Measurements from ENCODE around the gene ULK3. TPM values are rescaled to one million over a fixed set of nuclear protein-coding genes. Genes with fewer than 3 reads are reported as not detected.

Gene ULK3
- total RNA-seq, 1 donor from 2014 or later, result 22.4 TPM

GRCh38 chr15:74799856-74800558, 42.9 kb downstream of the ULK3 start:
- DNase-seq (ENCODE audit: low read depth, low spot score), result no peak

GRCh38 chr15:74799255-74799855, 43.6 kb downstream of the ULK3 start:
- DNase-seq (ENCODE audit: low read depth, low spot score), result no peak

GRCh38 chr15:74798388-74799254, 44.3 kb downstream of the ULK3 start:
- DNase-seq (ENCODE audit: low read depth, low spot score), result no peak

GRCh38 chr15:74795966-74796625, 46.9 kb downstream of the ULK3 start:
- DNase-seq (ENCODE audit: low read depth, low spot score), result no peak

GRCh38 chr15:74794970-74795349, 48.0 kb downstream of the ULK3 start:
- no peak for DNase-seq (ENCODE audit: low read depth, low spot score)

DNA sequence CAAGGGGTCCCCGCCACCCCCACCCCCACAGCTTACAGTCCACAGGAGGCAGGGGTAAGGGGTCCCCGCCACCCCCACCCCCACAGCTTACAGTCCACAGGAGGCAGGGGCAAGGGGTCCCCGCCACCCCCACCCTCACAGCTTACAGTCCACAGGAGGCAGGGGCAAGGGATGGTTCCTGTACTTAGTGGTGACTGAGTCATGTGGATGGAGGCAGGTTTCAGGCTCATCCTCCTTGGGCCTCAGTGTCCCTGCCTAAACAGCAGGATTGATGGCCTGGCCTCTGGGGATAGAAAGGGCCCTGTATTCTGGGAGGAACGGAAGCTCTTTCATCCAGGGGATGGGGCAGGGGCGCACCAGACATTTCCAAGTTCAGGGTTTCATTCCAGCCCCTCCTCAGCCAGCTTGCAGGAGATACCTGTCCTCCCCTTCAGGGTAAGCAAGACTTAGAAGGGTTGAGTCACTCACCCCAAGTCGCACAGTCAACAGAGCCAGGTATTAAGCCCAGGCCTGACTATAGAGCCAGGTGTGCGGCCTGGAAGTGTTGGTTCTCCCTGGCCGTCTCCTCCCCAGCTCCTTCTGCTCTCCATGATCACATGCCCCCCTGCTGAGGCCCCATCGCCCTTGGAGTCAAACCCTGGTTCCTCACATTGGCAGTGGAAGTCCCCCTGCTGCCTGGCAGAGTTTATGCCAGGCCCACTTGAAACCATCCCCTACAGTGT, 48.5 kb downstream of the ULK3 start:
- DNase-seq (ENCODE audit: low read depth, low spot score), result no peak

DNA sequence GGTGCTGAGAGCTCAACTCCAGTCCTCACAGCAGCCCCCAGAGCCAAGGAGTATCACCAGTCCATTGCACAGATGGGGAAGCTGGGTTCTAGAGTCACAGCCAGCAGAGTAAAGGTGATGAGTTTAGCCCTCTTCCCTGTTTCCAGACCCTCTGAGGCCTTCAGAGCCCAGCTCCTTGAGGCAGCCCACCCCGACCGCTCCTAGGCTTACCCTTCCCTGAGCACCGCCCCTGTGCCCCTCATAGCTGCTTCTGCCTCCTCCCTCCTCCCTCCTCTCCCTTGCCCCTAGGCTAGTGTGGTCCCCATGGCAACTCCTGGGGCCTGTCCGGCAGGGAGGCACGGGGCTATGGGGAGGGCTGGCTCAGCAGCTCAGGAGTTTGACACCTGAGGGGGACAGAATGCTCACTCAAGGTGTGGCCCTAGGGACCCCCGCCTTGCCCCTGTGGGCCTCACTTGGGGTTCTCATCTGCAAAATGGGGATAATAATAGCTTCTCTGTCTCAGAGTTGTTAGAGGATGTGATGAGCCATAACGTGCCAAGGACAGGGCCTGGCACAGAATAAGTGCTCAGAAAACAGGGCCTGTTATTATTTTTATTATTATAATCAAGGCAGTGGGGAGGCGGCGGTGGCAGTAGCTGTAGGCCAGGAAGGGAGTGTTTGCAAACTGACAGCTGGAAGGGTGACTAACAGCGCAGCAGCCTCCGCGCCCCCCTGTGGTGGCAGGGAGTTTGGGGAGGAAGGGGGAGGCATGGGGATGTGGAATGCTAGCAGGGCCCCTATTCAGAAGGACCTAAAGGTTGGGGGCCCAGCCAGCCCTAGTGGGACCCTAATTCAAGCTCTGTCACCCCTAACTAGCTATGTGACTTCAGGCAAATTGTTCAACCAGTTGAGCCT, 49.6 kb downstream of the ULK3 start:
- DNase-seq (ENCODE audit: low read depth, low spot score), result no peak

GRCh38 chr15:74792227-74793016, 50.5 kb downstream of the ULK3 start:
- no peak for DNase-seq (ENCODE audit: low read depth, low spot score)

DNA sequence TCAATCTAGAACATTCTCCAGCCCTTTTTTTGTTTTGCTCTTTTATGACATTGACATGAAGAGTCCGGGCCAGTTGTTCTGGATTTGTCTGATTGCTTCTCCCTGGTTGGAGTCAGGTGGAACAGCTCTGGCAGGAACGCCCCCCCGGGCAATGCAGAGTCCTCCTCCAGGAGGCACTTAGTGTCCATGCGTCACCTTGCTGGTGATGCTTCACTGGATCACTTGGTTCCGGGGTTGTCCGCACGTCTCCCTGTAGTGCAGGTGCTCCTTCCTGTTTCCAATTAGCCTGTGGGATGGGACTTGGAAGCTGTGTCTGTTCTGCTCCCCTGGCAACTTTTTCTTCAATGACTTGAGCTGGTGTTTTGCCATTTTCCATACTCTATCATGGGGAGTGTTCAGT, 51.3 kb downstream of the ULK3 start:
- DNase-seq (ENCODE audit: low read depth, low spot score), result no peak

GRCh38 chr15:74791007-74791406, 51.9 kb downstream of the ULK3 start:
- DNase-seq (ENCODE audit: low read depth, low spot score), result no peak

DNA sequence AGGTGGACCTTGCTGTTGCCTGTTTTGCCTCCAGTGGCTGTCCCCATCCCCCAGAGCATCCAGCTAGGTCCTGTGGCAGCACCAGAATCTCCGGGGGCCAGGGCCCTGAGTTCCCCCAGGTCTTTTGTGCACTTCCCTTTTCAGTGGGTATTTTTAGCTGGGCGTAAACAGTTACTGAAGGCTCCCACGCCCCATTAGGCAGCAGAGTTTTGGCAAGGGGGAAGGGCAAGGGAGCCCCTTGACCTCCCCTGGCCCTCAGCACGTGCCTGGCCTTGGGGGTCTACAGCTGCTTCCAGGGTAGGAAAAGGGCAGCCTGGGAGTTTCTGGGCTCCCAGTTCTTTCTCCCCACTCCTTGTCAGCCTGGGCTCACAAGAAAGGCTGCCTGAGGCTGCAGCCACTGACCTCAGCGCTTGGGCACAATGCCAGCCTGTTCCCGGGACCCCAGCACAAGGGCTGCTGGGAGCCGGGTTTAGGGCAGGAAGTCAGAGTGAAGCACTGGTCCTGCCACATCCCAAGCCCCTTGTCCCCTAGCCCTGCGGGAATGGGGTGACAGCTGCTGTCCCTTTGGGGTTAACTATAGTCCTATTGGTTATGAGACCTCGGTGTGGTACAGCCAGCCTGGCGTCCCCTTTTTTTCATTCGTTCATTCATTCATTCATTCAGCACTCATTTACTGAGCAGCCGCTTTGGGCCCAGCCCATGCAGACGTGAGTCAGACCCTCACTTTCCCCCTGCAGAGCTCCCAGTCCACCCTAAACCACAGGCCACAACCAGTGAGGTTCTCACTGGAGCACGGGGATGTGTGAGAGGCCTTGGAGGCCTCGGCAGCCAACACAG, 52.7 kb downstream of the ULK3 start:
- no peak for DNase-seq (ENCODE audit: low read depth, low spot score)

- DNase-seq (ENCODE audit: low read depth, low spot score), result no peak
Observed at GRCh38 chr15:74789741-74790079, 53.2 kb downstream of the ULK3 start.

DNA sequence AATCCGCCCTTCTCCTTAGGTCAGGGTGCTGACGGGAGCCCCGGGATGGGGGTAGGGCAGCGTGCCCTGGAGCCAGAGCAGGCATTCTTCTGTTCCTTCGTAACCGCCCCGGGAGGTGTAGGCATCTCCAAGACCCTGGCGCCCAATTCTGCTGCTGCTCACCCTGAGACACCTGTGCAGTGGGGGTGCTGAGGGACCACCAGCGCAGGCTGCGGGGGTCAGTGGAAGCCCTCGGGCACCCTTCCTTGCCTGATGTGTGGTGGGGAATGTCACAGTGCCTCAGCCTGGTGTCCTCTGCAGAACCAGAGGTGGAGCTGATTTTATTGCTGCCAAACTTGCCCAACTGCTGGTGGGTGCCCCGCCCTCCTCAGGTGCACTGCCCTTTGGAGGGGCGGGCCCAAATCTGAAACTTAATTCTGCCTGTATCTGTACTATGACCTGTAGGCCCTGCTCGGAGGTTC, 53.8 kb downstream of the ULK3 start:
- no peak for DNase-seq (ENCODE audit: low read depth, low spot score)

DNA sequence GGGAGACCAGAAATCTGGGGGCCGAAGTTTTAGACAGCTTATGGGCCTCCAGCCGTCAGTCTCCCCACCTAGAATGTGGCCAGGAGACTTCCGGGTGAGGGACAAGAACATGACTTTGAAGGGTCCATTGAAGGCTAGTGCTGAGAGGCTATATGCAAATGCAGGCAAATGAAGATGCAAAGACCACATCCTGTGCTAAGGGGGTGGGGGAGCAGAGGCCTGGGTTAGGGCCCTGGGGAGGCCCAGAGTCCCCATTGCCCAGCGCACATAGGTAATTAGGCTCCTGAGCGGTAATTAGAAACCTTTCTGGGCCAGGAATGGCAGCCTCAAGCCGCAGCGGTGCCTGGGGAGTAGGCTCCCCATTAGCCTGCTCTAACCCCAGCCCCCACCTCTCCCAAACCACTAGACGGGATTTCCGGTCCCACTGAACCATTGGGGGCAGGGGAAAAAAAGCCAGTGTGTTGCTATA, 54.2 kb downstream of the ULK3 start:
- DNase-seq (ENCODE audit: low read depth, low spot score), result no peak

DNA sequence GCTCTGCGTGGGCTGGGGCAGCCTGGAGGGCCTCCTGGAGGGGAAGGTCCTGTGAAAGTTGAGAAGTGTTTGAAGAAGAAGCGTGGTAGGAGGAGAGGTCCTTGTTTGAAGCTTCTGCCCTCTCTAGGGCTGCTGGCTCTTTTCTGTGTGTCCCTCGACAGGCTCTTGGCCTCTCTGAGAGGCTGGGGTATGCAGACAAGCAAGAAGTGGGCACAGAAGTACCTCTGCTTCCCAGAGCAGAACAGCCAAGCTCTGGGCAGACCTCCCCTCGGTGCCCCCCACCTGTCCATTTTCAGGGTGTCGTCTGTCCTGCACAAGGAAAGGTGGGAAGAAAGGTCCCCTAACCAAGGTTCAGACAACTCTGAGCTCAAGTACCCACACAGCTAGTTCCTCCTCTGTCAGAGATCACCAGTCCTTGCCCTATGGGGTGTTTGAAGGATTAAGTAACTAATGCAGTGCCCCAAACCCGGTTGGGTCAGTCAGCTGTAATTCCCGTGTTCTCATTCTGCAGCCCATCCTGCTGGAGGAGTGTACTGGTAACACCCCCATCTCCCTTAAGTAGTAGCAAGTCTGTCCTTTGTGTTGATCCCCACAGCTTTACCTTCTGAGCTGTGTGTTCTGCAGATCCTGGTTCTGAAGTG, 54.8 kb downstream of the ULK3 start:
- no peak for DNase-seq (ENCODE audit: low read depth, low spot score)

GRCh38 chr15:74787251-74788041, 55.5 kb downstream of the ULK3 start:
- no peak for DNase-seq (ENCODE audit: low read depth, low spot score)

GRCh38 chr15:74786551-74787165, 56.3 kb downstream of the ULK3 start:
- no peak for DNase-seq (ENCODE audit: low read depth, low spot score)

All from pulmonary artery endothelial cell (primary cell).